GM04504 (cell line): Measurements from ENCODE around the gene ZNF592.

Source experiments
- DNase-seq: peaks from one replicate; pipeline ENCODE4 v3.0.0-alpha.2; 2012; ENCODE audit warnings: low read depth

ZNF592 gene

GRCh38 chr15:84811151-84811550 is 62.8 kb downstream of the ZNF592 start:
- DNase-seq, result no peak

GRCh38 chr15:84811828-84812227 is 63.4 kb downstream of the ZNF592 start:
- DNase-seq, result no peak

GRCh38 chr15:84812842-84813241 is 64.5 kb downstream of the ZNF592 start:
- DNase-seq, result no peak

GRCh38 chr15:84813435-84813834 is 65.0 kb downstream of the ZNF592 start:
- DNase-seq, result no peak

GRCh38 chr15:84813931-84814330 is 65.5 kb downstream of the ZNF592 start:
- no peak for DNase-seq

GRCh38 chr15:84814916-84815315 is 66.5 kb downstream of the ZNF592 start:
- no peak for DNase-seq

- no peak for DNase-seq
Measured at GRCh38 chr15:84816694-84817465, 68.5 kb downstream of the ZNF592 start, which contains the start of gene ALPK3. Gene ALPK3 (plus strand): TSS chr15:84817356. CDS start chr15:84817453, 97 bp downstream.

- no peak for DNase-seq
Measured at GRCh38 chr15:84817466-84818081, 69.2 kb downstream of the ZNF592 start.

GRCh38 chr15:84818261-84819131 is 70.1 kb downstream of the ZNF592 start:
- no peak for DNase-seq

GRCh38 chr15:84819291-84819768 is 70.9 kb downstream of the ZNF592 start:
- no peak for DNase-seq

- no peak for DNase-seq
Measured at GRCh38 chr15:84819791-84820190, 71.4 kb downstream of the ZNF592 start.

- no peak for DNase-seq
Measured at GRCh38 chr15:84821501-84822021, 73.2 kb downstream of the ZNF592 start.

- DNase-seq, result no peak
Measured at GRCh38 chr15:84822653-84823281, 74.4 kb downstream of the ZNF592 start.

- no peak for DNase-seq
Measured at GRCh38 chr15:84823282-84823878, 75.0 kb downstream of the ZNF592 start.

GRCh38 chr15:84824260-84825007 is 76.0 kb downstream of the ZNF592 start:
- DNase-seq, result no peak

- DNase-seq, result no peak
Measured at GRCh38 chr15:84826369-84826823, 78.0 kb downstream of the ZNF592 start.

- no peak for DNase-seq
Measured at GRCh38 chr15:84827246-84827645, 78.9 kb downstream of the ZNF592 start.

- DNase-seq, result no peak
Measured at GRCh38 chr15:84828086-84828908, 79.9 kb downstream of the ZNF592 start.

- no peak for DNase-seq
Measured at GRCh38 chr15:84829428-84829827, 81.0 kb downstream of the ZNF592 start.

GRCh38 chr15:84830036-84830435 is 81.6 kb downstream of the ZNF592 start:
- DNase-seq, result no peak
